Upper lobe of left lung (tissue), 6 donors: ENCODE results near the gene CDK6. TPM values are rescaled to one million over a fixed set of nuclear protein-coding genes. Genes with fewer than 3 reads are reported as not detected.

ENCODE experiments used
- ATAC-seq, 2 donors: fragments of 200-7000 bp; cut with Tn5 transposase; one replicate each; pipeline ENCODE4 v1.9.1; 2022; ENCODE audit warnings: mild to moderate bottlenecking in 2 of 2, moderate library complexity in 2 of 2; ENCODE audit not compliant: low FRiP score in 2 of 2
- DNase-seq, 2 donors: peaks; one replicate each; pipeline ENCODE4 v3.0.0-alpha.2; 2019 to 2020
- H3K27ac ChIP-seq, 4 donors: fragments of 200-600 bp; sonication (generic); one replicate each; pipeline ENCODE4 v1.5.1; 2016 to 2019
- H3K27me3 ChIP-seq, 4 donors: fragments of 200-600 bp; sonication (generic); one replicate each; pipeline ENCODE4 v1.5.1; 2017 to 2019
- H3K36me3 ChIP-seq, 4 donors: fragments of 200-600 bp; sonication (generic); one replicate each; pipeline ENCODE4 v1.5.1; 2016 to 2019
- H3K4me1 ChIP-seq, 4 donors: fragments of 200-600 bp; sonication (generic); one replicate each; pipeline ENCODE4 v1.5.1; 2018 to 2019
- H3K4me3 ChIP-seq, 4 donors: fragments of 200-600 bp; sonication (generic); one replicate each; pipeline ENCODE4 v1.5.1; 2017 to 2019; ENCODE audit warnings: mild to moderate bottlenecking in 2 of 4, moderate library complexity in 1 of 4
- H3K9me3 ChIP-seq, 4 donors: fragments of 200-600 bp; sonication (generic); one replicate each; pipeline ENCODE4 v1.5.1; 2018 to 2019
- CTCF ChIP-seq, 6 experiments: fragments of 450-650 bp in 4 of 6; fragments of 200-600 bp in 2 of 6; sonication (generic) in 2 of 6; IDR thresholded peaks; one replicate each; pipeline ENCODE4 v1.5.1; 2016 to 2019; ENCODE audit warnings: antibody characterized with exemption in 6 of 6
- EP300 ChIP-seq, 4 donors: sonication (generic); formaldehyde crosslinking; IDR thresholded peaks; one replicate each; pipeline ENCODE4 v1.5.1; 2017; ENCODE audit warnings: antibody characterized with exemption in 4 of 4, control low read depth in 2 of 4
- POLR2A ChIP-seq, 4 donors: fragments of 450-650 bp; IDR thresholded peaks; one replicate each; pipeline ENCODE4 v1.5.1; 2016 to 2017; ENCODE audit warnings: antibody characterized with exemption in 4 of 4, mild to moderate bottlenecking in 2 of 4
- POLR2AphosphoS5 ChIP-seq, 2 donors: sonication (generic); formaldehyde crosslinking; IDR thresholded peaks; one replicate each; pipeline ENCODE4 v1.5.1; 2017; ENCODE audit warnings: antibody characterized with exemption in 2 of 2
- WGBS, 2 donors: methylation state at CpG; one replicate each; pipeline ENCODE4 v1.1.5; 2017 to 2018; 5-methylcytosine and 5-hydroxymethylcytosine counted together
- total RNA-seq, 6 donors: library from RNA; depleted of rRNA in 4 of 6; stranded (reverse); fragments of >200 nt in 4 of 6; gene quantifications; one replicate each; pipeline versions ENCODE4 v1.1.0 to v1.2.1, GENCODE V29; 2016 to 2021
- donor health status: DM: no; HTN: no; CAD: no; lungs with moderate emphysema.
- donor health status: DM: no; HTN: yes; CAD: no; lungs with severe emphysema.

The CDK6 gene
- total RNA-seq, 6 donors from 2014 or later, result 15.7 to 26.9 (median 19.9) TPM

- WGBS, 2 donors, result 34 to 46% methylated on average over 19 of the region's 19 CpGs
- peak overlapping the region in 1 of 4 donors; percentile 96 for H3K27ac ChIP-seq
- no peaks in the 10 kb centered on the region for H3K9me3 ChIP-seq
- DNase-seq, result no peak
- ATAC-seq, result no peak
- TF ChIP-seq EP300 (IDR thresholded peaks at IDR 0.05) (no peak), CTCF (IDR thresholded peaks at IDR 0.05) (no peak), POLR2A (IDR thresholded peaks at IDR 0.05) (no peak)
- H3K36me3 ChIP-seq, result no peaks in the 10 kb centered on the region
- peaks cover 22 to 41% (median 30%) of the 10 kb centered on the region in 4 donors for H3K4me1 ChIP-seq
- H3K4me3 ChIP-seq, result peak overlapping the region in 3 of 4 donors; percentile 77 to 96 (median 95)
- H3K27me3 ChIP-seq, result no peaks in the 10 kb centered on the region
Observed at GRCh38 chr7:92590711-92591310, 245.6 kb downstream of the CDK6 start.

GRCh38 chr7:92589056-92589455 is 247.3 kb downstream of the CDK6 start:
- H3K27ac ChIP-seq, result peak overlapping the region in 3 of 4 donors; percentile 0 to 96 (median 92)
- TF ChIP-seq POLR2A (IDR thresholded peaks at IDR 0.05) (no peak), CTCF (IDR thresholded peaks at IDR 0.05) (no peak), EP300 (IDR thresholded peaks at IDR 0.05) (no peak), POLR2AphosphoS5 (IDR thresholded peaks at IDR 0.05) (no peak)
- peaks cover 35 to 53% (median 37%) of the 10 kb centered on the region in 4 donors for H3K4me1 ChIP-seq
- ATAC-seq, result no peak
- WGBS, 2 donors, result 43 to 48% methylated on average over 7 of the region's 7 CpGs
- no peaks in the 10 kb centered on the region for H3K27me3 ChIP-seq
- H3K36me3 ChIP-seq, result no peaks in the 10 kb centered on the region
- peak overlapping the region; percentile 77 to 96 (median 86) for H3K4me3 ChIP-seq
- no peaks in the 10 kb centered on the region for H3K9me3 ChIP-seq
- no peak for DNase-seq

- H3K4me1 ChIP-seq, result peaks cover 35 to 53% (median 37%) of the 10 kb centered on the region in 4 donors
- ATAC-seq, result no peak
- WGBS, 2 donors, result 73 to 77% methylated on average over 9 of the region's 9 CpGs
Observed at GRCh38 chr7:92588561-92588960, 247.8 kb downstream of the CDK6 start.

GRCh38 chr7:92586841-92587240 is 249.5 kb downstream of the CDK6 start:
- TF ChIP-seq CTCF (IDR thresholded peaks at IDR 0.05) (no peak), EP300 (IDR thresholded peaks at IDR 0.05) (no peak), POLR2AphosphoS5 (IDR thresholded peaks at IDR 0.05) (no peak), POLR2A (IDR thresholded peaks at IDR 0.05) (no peak)
- no peaks in the 10 kb centered on the region for H3K27me3 ChIP-seq
- DNase-seq (no peak), ATAC-seq (no peak)
- H3K9me3 ChIP-seq, result no peaks in the 10 kb centered on the region
- H3K4me1 ChIP-seq, result peaks cover 35 to 53% (median 37%) of the 10 kb centered on the region in 4 donors
- H3K4me3 ChIP-seq, result no peak overlapping the region
- H3K27ac ChIP-seq, result no peak overlapping the region
- H3K36me3 ChIP-seq, result no peaks in the 10 kb centered on the region
- WGBS, 2 donors, result 58% methylated on average over 4 of the region's 4 CpGs

More at GRCh38 chr7:92588561-92588960, 247.8 kb downstream of the CDK6 start:
- H3K27ac ChIP-seq, result peak overlapping the region in 1 of 4 donors; percentile 0
- no peaks in the 10 kb centered on the region for H3K9me3 ChIP-seq
- H3K27me3 ChIP-seq, result no peaks in the 10 kb centered on the region
- H3K4me3 ChIP-seq, result peak overlapping the region in 2 of 4 donors; percentile 95 to 96
- no peaks in the 10 kb centered on the region for H3K36me3 ChIP-seq
- no peak for DNase-seq
- TF ChIP-seq POLR2A (IDR thresholded peaks at IDR 0.05) (no peak), EP300 (IDR thresholded peaks at IDR 0.05) (no peak), CTCF (IDR thresholded peaks at IDR 0.05) (no peak), POLR2AphosphoS5 (IDR thresholded peaks at IDR 0.05) (no peak)

GRCh38 chr7:92586403-92586802 is 250.0 kb downstream of the CDK6 start:
- no peaks in the 10 kb centered on the region for H3K36me3 ChIP-seq
- no peaks in the 10 kb centered on the region for H3K9me3 ChIP-seq
- ATAC-seq, result no peak

More at GRCh38 chr7:92586403-92586802, 250.0 kb downstream of the CDK6 start:
- no peaks in the 10 kb centered on the region for H3K27me3 ChIP-seq
- DNase-seq, result no peak
- TF ChIP-seq CTCF (IDR thresholded peaks at IDR 0.05), result no peak
- no peak for TF ChIP-seq POLR2AphosphoS5 (IDR thresholded peaks at IDR 0.05)
- no peak for TF ChIP-seq POLR2A (IDR thresholded peaks at IDR 0.05)
- TF ChIP-seq EP300 (IDR thresholded peaks at IDR 0.05), result no peak
- no peak overlapping the region for H3K4me3 ChIP-seq
- peak overlapping the region in 1 of 4 donors; percentile 32 for H3K27ac ChIP-seq
- H3K4me1 ChIP-seq, result peaks cover 35 to 53% (median 37%) of the 10 kb centered on the region in 4 donors
